Measurements from ENCODE around the gene CYP2R1.

CYP2R1 gene

GRCh38 chr11:14907411-14908213 lies 15.6 kb upstream of the CYP2R1 start:
- H3K27me3 ChIP-seq (ENCODE audit: insufficient read depth, low read depth, severe bottlenecking) = peaks cover 5% of the 10 kb centered on the region
- H3K4me3 ChIP-seq (ENCODE audit: low read depth, low read length) = no peak overlapping the region
- peak; percentile 78 for DNase-seq
- H3K36me3 ChIP-seq = no peaks in the 10 kb centered on the region
- no peak overlapping the region for H3K27ac ChIP-seq
- H3K9me3 ChIP-seq (ENCODE audit: severe bottlenecking) = no peaks in the 10 kb centered on the region
- TF ChIP-seq CTCF (IDR thresholded peaks at IDR 0.05; ENCODE audit: low read depth, low read length) = peak; percentile 91

- TF ChIP-seq CTCF (IDR thresholded peaks at IDR 0.05; ENCODE audit: low read depth, low read length) = no peak
- H3K4me3 ChIP-seq (ENCODE audit: low read depth, low read length) = no peak overlapping the region
These were observed 15.0 kb upstream of the CYP2R1 start for GRCh38 chr11:14906993-14907392.

GRCh38 chr11:14906578-14906977 lies 14.5 kb upstream of the CYP2R1 start:
- DNase-seq = no peak
- Histone ChIP-seq H3K4me3 (ENCODE audit: low read depth, low read length) (no peak overlapping the region), H3K27me3 (ENCODE audit: insufficient read depth, low read depth, severe bottlenecking) (peaks cover 5% of the 10 kb centered on the region), H3K27ac (no peak overlapping the region), H3K36me3 (no peaks in the 10 kb centered on the region), H3K9me3 (ENCODE audit: severe bottlenecking) (no peaks in the 10 kb centered on the region)
- TF ChIP-seq CTCF (IDR thresholded peaks at IDR 0.05; ENCODE audit: low read depth, low read length) = no peak

More at GRCh38 chr11:14906993-14907392, 15.0 kb upstream of the CYP2R1 start:
- Histone ChIP-seq H3K36me3 (no peaks in the 10 kb centered on the region), H3K27me3 (ENCODE audit: insufficient read depth, low read depth, severe bottlenecking) (peaks cover 5% of the 10 kb centered on the region), H3K9me3 (ENCODE audit: severe bottlenecking) (no peaks in the 10 kb centered on the region), H3K27ac (no peak overlapping the region)
- DNase-seq = no peak

GRCh38 chr11:14905104-14906033 lies 13.3 kb upstream of the CYP2R1 start:
- Histone ChIP-seq H3K36me3 (no peaks in the 10 kb centered on the region), H3K27me3 (ENCODE audit: insufficient read depth, low read depth, severe bottlenecking) (peaks cover 5% of the 10 kb centered on the region), H3K4me3 (ENCODE audit: low read depth, low read length) (no peak overlapping the region), H3K27ac (no peak overlapping the region), H3K9me3 (ENCODE audit: severe bottlenecking) (no peaks in the 10 kb centered on the region)
- no peak for TF ChIP-seq CTCF (IDR thresholded peaks at IDR 0.05; ENCODE audit: low read depth, low read length)
- no peak for DNase-seq

GRCh38 chr11:14904745-14905103 lies 12.7 kb upstream of the CYP2R1 start:
- peak; percentile 57 for TF ChIP-seq CTCF (IDR thresholded peaks at IDR 0.05; ENCODE audit: low read depth, low read length)
- Histone ChIP-seq H3K27me3 (ENCODE audit: insufficient read depth, low read depth, severe bottlenecking) (peaks cover 2% of the 10 kb centered on the region), H3K9me3 (ENCODE audit: severe bottlenecking) (no peaks in the 10 kb centered on the region), H3K27ac (no peak overlapping the region), H3K4me3 (ENCODE audit: low read depth, low read length) (no peak overlapping the region), H3K36me3 (no peaks in the 10 kb centered on the region)
- peak; percentile 50 for DNase-seq
